DMS79 (cell line): ENCODE results near the gene DPP6.

Source experiments
- DNase-seq: peaks from one replicate; lab custom pipeline; 2025; lab: John Stamatoyannopoulos, UW

Gene DPP6

DNA sequence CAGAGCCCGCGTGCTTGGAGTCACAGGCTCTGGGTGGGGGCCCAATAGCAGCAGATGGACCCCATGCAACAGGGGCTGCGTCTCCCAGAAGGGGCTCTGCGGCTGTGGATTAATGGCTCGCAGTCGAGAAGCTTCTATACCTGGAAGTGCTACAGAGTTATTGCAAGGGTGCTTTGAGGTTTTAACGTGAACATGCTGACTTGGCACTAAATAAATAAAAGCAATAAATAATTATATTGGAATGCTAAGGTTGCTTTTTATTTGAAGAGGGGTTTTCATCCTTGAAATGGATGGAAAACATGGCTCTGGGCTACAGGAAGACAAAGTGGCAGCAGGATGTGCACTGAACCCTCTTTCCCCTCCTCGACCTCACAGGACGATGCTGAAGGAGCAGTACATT is 828.3 kb downstream of the DPP6 start:
- no peak for DNase-seq

DNA sequence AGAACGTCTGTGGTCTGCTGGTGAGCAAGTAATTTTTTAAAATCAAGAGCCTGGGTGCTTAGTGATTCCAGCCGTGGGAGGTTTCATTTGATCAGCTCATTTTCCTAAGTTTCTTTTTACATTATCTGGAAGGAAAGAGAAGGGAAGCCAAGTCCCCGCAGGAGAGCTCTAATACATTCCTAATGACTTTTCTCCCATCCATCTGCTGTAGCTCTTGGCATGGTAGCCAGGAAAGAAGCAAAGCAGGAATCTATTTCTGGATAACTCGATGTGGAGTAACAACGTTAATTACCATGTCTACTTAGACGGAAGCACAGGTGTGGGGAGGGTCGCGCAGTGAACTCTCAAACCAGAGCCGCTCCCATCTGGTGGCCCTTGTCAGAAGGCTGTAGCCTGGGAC is 828.8 kb downstream of the DPP6 start:
- DNase-seq, result no peak

DNA sequence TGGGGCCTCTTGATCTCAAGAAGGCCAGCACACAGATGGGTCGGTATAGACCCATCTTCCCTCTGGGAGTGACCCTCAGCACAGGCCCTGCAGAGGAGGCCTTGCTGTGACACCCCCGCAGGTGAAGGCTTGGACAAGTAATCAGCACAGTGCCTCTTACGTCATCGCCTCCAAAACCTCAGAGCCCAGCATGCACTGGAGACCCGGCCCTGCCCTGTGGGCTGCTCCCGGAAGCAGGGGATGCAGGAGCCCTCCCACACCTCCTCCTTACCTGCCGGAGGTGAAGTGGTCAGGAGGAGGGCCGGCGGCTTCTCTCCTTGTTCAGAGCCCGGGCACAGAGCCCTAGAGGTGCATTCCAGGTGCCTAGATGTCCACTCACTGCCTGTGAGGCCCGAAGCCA is 829.3 kb downstream of the DPP6 start:
- DNase-seq, result no peak

DNA sequence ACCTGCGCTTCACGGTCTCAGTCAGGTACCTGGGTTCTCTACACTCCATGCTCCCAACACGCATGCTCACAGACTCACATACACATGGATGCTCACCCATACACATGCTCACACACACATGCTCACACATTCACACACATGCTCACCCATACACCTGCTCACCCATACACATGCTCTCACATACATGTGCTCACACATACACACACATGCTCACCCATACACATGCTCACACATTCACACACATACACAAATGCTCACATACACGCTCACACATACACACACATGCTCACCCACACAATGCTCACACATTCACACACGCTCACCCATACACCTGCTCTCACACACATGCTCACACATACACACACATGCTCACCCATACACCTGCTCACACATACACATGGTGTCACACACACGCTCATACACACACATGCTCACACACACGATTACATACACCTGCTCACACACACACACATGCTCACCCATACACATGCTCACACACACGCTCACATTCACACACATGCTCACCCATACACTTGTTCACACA is 830.8 kb downstream of the DPP6 start:
- DNase-seq, result no peak

DNA sequence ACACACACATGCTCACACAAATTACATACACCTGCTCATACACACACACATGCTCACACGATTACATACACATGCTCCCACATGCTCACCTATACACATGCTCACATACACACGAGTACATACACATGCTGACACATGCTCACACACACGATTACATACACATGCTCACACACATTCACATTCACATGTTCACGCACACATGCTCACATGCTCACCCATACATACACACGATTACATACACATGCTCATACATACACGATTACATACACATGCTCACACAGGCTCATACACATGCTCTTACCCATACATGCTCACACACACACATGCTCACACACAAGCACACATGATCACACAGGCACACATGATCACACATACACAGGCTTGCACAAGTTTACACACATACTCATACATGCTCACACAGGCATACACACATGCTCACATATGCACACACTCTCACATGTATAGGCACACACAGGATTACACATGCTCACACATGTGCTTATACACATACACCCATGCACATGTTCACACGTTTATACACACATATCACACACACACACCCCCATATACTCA is 832.2 kb downstream of the DPP6 start:
- DNase-seq, result no peak

DNA sequence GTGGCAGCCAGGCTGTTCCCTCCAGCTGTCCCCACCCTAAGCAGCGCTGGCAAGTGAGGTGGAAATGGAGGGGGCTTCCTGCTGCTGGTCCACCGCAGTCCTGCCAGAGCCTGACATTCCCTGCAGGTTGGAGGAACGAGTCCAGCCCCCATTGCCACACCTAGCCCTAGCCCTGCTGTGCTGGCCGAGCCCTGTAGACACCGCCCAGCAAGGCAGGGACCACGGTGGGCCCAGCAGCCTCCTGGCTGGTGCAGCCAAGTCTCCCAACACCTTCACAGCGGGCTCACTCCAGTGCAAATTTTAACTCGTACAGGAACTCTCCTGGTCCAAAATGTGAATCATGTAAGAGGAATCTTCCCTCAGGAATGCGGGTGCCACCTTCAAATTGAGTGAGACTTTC is 834.4 kb downstream of the DPP6 start:
- DNase-seq, result no peak

DNA sequence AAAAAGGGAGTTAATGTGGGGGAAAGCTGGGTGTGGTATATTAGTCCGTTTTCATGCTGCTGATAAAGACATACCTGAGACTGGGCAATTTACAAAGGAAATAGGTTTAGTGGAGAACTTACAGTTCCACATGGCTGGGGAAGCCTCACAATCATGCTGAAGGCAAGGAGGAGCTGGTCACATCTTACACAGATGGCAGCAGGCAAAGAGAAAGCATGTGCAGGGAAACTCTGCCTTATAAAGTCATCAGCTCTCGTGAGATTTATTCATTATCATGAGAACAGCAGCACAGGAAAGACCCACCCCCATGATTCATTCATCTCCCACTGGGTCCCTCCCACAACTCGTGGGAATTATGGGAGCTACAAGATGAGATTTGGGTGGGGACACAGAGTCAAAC is 836.5 kb downstream of the DPP6 start:
- no peak for DNase-seq

DNA sequence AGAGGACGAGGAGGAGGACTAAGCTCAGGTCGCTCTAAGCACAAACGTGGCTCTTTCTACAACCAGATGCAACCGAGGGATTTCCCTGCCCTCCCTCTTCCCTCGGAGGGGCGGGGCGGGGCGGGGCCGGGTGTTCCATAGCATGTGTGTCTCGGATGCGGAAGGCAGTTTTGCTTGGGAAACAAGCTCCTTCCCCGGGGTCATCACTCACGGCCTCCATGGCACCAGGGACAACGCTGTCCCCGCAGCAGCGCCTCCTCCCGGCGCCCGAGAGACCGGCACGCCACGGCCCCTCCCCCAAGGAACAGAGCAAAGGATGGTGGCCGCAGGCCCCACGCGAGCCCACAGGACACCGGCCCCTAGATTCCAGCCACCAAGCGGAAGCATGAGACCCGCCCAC is 840.3 kb downstream of the DPP6 start:
- DNase-seq, result no peak

DNA sequence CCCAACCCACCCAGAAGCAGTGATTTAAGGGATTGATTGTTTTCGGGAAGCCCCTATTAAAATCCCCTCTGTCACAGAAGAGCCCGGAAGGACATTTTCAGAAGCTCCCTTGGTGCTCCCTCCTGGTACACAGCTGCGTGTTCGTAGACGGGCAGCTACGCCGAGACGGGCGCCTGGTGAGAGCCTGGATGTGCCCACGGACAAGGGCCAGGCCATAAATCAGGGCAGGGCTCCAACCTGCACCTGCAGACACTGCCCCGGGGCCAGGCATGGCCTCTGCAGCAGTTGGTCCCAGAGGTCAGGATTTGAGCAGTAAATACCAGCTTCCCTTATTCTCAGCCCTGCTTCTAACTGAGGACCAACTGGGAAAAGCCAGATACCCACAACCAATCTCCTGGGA is 843.9 kb downstream of the DPP6 start:
- DNase-seq, result no peak

DNA sequence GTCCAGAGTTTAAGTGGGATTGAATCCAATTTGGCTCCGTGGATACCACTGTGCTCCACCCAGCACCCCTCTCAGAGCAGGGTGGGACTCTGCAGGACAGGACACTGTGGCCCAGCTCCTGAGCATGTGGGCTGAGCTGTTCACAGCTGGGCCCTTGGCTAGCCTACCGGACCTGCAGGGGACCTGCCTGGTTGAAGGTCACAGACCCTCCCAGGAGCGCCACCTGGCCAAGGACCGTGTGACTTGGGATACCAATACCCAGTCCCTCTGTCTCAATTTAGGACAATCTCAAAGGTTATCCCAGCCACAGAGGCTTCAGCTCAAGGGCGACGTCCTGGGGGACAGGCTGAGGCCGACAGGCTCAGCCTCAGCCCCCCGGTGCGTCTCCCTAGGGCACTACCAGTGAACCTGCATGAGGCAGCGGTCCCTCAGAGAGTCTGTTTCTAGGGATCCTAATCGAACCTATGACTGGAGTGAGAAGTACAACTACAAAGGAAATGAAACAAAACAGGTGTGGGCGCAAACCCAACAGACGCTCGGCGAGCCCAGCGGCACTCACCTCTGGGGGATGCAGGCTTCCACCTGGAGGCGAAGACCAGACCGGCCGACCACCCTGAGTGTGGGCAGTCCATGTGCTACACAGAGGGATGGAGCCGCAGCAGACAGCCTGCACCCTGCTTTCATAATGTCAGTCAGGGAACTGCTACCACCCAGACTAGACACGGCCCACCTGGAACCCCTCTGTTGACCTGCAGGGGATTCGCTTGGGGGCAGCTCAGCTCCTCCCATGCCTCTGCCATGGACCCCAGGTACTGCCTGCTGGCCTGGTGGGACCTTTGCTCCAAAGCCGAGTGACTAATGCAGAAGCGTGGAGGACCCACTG is 847.0 kb downstream of the DPP6 start:
- DNase-seq, result no peak

DNA sequence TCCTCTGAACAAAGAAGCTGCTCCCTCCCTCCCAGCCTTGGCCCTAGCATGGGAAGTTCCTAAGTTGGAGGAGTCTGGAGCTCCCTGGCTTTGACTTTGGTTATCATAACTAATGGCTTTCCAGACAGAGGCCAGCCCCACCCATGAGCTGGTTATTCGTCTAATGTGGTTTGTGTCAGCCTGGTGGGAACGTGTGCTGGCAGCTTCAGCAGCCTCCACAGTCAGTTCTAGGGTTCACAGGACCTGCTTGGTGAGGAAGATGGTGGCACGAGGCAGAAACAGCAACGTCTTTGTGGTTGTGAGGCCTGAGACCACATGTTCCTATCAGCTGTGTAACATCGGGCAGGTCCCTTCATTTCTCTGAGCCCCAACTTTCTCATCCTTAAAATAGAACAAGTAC is 847.7 kb downstream of the DPP6 start:
- no peak for DNase-seq

DNA sequence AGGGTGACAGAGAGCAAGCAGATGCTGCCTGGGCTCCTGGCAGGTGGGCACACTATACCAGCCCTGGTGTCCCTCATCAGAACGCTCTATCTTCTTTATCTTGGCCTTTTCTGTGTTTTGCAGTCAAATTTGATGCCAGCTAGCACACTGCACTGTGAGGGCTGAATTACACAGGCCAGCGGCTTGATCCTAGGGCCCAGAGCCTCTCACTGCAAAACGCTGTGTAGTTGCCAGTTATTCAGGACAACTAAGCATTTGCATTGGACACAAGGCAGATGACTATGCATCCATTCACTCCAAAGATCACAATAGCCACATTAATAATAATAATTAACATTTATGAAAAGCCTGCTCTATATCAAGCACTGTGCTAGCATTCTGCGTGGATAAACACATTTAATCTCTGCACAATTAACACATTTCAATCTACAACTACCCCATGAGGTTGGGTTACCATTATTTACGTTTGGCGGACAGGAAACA is 850.4 kb downstream of the DPP6 start:
- DNase-seq, result no peak

DNA sequence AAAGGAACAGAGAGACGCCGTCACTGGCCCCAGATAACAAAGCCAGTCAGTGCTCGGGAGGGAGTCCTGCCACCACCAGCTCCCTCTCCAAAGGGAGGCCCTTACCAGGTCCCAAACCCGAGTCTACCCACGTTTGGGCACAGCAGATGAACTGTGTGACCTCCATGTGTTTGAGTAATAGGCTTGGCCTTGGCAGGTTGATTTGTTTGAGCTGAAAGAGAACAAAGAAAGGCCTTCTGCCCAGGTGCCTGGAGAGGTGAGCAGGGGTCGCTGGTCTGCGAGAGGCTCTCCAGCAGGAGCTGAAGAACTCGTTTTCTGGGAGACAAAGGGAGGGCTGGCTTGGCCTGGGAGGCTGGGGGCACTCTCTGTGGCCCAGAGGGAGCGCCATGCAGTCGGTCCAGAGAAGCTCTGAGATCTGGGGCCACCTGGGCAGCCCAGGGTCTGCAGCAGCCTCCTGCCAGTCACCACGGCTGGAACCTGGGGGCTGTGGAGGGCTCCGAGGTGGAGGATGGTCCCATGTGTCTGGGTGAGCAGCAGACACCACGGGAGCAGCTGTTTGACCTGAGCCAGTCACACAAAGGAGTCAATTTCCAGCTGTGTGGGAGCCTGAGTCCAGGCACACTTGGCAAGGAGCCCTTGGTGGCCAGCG is 851.0 kb downstream of the DPP6 start:
- no peak for DNase-seq

DNA sequence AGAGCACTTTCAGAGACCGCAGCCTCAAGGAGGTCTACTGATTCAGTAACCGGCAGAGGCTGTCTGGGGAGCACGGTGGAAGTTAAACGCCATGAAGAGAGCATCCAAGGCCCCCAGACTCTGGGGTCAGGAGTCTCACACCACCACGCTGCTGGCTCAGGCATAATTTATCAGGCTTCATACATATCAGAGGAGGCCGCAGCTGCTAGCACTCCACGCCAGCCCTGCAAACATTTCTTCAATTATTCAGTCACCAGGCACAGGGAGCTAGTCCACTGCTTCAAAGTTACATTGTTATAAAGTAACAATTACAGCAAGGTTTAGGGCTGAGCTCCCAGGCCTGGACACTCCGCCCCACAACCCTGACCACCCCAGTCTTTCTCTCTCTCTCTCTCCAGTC is 852.9 kb downstream of the DPP6 start:
- DNase-seq, result no peak

DNA sequence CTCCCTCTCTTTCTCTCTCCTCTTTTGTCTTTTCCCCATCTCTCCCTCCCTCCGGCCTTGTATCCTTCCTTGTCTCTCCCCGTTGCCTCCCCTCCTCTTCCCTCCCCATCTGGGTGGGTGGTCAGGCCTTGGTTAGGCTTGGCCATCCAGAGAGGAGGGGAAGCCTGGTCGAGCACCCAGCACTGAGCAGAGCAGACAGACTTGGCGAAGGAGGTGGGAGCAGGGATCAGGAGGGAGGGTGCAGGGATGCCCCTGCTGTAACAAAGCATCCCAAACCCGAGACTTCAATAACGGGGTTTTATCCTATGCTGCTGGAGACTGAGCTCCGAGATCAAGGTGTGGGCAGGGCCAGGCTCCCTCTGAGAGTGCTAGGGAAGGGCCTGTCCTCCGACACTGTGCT is 853.4 kb downstream of the DPP6 start:
- DNase-seq, result no peak

DNA sequence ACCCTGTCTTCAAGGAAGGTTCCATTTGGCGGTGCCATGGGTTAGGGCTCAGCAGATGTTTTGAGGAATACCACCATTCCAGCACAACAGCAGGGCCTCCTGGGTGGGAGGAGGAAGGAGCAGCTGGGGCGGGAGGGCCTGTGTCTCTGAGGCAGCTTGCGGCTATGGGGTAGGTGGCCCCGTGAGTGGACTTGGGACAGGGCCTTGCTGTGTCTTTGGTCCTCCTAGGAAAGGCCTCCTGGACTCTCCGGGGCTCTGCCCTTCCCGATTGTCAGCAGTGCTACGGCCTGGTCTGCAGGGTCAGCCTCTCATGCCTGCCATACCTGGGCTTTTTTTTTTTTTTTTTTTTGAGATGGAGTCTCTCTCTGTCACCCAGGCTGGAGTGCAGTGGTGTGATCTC is 854.0 kb downstream of the DPP6 start:
- DNase-seq, result no peak

DNA sequence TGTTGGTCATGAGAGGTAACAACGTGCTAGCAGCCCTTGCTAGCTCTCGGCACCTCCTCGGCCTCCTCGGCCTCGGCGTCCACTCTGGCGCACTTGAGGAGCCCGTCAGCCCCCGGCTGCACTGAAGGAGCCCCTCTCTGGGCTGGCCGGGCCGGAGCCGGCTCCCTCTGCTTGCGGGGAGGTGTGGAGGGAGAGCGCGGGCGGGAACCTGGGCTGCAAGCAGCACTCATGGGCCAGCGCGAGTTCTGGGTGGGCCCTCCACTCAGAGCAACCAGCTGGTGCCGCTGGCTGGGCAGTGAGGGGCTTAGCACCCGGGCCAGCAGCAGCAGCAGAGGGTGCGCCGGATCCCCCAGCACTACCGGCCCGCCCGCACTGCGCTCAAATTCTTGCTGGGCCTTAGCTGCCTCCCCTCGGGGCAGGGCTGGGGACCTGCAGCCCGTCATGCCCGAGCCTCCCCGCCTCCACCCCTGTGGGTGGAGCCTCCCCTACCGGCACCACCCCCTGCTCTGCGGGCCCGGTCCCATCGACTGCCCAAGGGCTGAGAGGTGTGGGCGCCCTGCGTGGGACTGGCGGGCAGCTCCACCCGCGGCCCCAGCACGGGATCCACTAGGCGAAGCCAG is 854.6 kb downstream of the DPP6 start:
- DNase-seq, result no peak

DNA sequence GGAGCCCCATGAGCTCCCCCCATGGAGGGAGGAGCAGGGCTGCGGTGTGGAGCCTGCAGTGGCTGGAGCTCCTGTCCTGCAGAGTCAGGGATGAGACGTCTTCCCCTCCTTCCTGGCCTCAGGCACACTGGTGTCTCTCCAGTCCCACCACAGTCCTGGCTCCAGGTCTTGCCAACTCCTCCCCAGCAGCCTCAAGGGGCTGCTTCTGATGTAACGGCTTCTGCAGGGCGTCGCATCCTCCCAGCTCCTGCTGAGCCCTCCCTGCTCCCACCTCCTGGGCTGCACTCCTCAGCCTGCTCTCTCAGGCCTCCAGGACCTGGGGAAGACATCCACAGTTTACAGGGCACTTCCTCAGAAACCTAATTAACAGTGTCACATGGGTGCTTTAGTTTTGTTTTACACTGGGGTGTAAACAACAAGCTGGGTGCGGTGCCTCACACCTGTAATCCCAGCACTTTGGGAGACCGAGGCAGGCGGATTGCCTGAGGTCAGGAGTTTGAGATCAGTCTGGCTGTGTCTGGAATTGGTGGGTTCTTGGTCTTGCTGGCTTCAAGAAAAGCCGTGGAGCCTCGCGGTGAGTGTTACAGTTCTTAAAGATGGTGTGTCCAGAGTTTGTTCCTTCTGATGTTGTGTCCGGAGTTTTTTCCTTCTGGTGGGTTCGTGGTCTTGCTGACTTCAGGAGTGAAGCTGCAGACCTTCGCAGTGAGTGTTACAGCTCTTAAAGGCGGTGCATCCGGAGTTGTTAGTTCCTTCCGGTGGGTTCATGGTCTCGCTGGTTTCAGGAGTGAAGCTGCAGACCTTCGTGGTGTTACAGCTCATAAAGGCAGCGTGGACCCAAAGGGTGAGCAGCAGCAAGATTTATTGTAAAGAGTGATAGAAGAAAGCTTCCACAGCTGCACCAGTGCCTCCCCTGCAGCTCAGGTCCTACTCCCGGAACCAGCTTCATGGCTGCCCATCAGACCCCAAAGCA is 855.7 kb downstream of the DPP6 start:
- no peak for DNase-seq

DNA sequence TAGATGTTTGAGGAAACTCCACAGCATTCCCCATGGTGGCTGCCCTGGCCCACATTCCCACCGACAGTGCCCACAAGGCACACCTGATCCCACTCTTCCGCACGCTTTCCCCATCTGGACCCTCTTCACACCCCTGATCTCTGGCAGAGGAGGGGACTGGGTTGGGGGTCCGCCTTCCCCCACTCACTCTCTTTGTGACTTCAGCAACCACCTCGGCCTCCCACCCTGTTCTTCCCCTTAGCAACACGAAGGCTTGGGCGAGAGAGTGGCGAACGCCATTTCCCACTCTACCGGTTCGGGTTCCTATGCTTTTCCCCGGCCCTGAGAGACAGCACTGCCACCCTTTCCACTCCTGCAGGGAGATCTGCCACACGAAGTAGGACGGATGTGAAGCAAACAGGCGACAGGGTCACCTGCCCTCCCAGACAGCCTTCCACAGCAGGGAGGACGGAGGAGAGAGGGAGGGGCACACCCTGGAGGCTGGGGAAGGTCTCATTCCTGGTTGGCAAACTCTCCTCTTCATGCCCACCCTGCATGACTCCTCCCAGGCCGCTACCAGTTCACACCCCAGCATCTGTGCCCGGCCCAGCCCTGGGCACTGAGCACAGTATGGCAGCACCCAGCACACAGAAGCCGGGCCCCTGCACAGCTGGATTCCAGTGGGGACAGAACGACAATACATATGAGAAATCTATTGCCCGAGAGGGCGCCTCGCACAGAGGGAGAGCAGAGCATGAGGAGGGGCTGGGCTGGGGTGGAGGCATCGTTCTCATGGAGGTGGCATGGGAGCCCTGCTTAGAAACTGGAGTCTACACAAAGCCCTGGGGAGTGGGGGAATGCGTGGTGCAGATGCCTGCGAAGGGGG is 857.3 kb downstream of the DPP6 start:
- DNase-seq, result no peak

DNA sequence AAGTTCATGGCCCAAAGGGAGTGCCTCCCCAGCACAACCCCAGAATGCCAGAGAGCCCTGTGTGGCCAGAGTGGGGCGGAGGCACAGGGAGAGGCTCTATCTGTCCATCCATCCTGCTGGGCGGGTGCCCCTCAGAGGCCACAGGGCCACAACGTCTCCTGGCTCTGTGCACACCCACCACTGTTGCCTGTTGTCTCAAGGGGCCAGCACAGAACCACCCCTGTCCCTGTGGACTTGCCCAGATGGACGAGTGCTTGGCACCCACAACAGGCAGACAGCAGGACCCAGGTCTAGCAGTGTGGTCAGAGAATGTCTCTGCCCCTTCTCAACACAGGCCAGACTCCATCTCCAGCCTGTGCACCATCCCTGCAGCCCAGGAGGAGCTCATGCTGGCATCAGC is 857.9 kb downstream of the DPP6 start:
- no peak for DNase-seq
